K562 (cell line): ENCODE results near the gene CAMK1D. TPM values are rescaled to one million over a fixed set of nuclear protein-coding genes. Genes with fewer than 3 reads are reported as not detected.

Source experiments
- ATAC-seq: fragments of 200-7000 bp; cut with Tn5 transposase; 3 replicates; pipeline ENCODE4 v1.9.1; 2020; ENCODE audit warnings: moderate library complexity
- BruUV-seq: library from RNA; stranded (reverse); fragments of 400-500 nt; replicated peaks from 2 replicates; lab custom pipeline; 2021; lab: Mats Ljungman, UMichigan
- CTCF ChIA-PET: fragments of 300-600 bp; formaldehyde crosslinking; extraction: SDS; loops from one replicate; lab custom pipeline; 2021; ENCODE audit warnings: low intra/inter-chr PET ratio; lab: Yijun Ruan, JAX
- POLR2A ChIA-PET: fragments of 300-600, 350-650 bp; sonication (Branson Sonifier 250); formaldehyde crosslinking; extraction: SDS; loops from one replicate; lab custom pipeline; 2021; ENCODE audit warnings: antibody characterized with exemption, inconsistent platforms; lab: Yijun Ruan, JAX
- DNase-seq, 4 experiments: peaks; one replicate each; pipeline versions ENCODE4 v3.0.0 to v3.0.0-alpha.2; 2011 to 2018; ENCODE audit warnings: low spot score in 3 of 4, mixed read lengths in 3 of 4; ENCODE audit errors: extremely low read depth in 1 of 4
- FAIRE-seq: peaks from 2 replicates; lab custom pipeline; 2011; peaks lifted over from hg19 to GRCh38; lab: Jason Lieb, UNC
- H2AFZ ChIP-seq: 2 replicates; pipeline ENCODE4 v1.6.0; 2011; ENCODE audit warnings: low read depth, low read length, control low read depth, inconsistent platforms
- H3K27ac ChIP-seq: fragments of 200-600 bp; 3 replicates; pipeline ENCODE4 v1.8.0; 2011; ENCODE audit warnings: low read depth, mild to moderate bottlenecking, control low read depth, inconsistent platforms, low read length, moderate library complexity, mixed read lengths; ENCODE audit errors: extremely low read depth
- H3K27me3 ChIP-seq, 2 experiments: fragments of 300-600 bp in 1 of 2; 2 replicates in 1 of 2; 3 replicates in 1 of 2; pipeline versions ENCODE4 v1.6.0 to v1.8.0; 2011; ENCODE audit warnings: inconsistent platforms in 2 of 2, low read length in 2 of 2, mild to moderate bottlenecking in 1 of 2, mixed read lengths in 1 of 2, moderate library complexity in 1 of 2; ENCODE audit not compliant: control insufficient read depth in 2 of 2, insufficient read depth in 2 of 2
- H3K36me3 ChIP-seq: fragments of 300-600 bp; 3 replicates; pipeline ENCODE4 v1.8.0; 2011; ENCODE audit warnings: mild to moderate bottlenecking, low read length, inconsistent platforms; ENCODE audit not compliant: control insufficient read depth, insufficient read depth
- H3K4me1 ChIP-seq, 2 experiments: fragments of 200-600 bp in 1 of 2; replicated peaks in 1 of 2; 2 replicates in 1 of 2; 3 replicates in 1 of 2; pipeline versions ENCODE4 v1.5.1 to v1.8.0; 2011; ENCODE audit warnings: inconsistent platforms in 2 of 2, low read length in 2 of 2, mild to moderate bottlenecking in 1 of 2, mixed read lengths in 1 of 2, moderate library complexity in 1 of 2; ENCODE audit not compliant: control insufficient read depth in 2 of 2, insufficient read depth in 2 of 2
- H3K4me2 ChIP-seq: 2 replicates; pipeline ENCODE4 v1.6.1; 2011; ENCODE audit warnings: low read length, control low read depth, inconsistent platforms, mixed read lengths; ENCODE audit not compliant: insufficient read depth
- H3K4me3 ChIP-seq: fragments of 200-600 bp; sonication (generic), shearing (Covaris generic); 2 replicates; pipeline ENCODE4 v1.5.1; 2016; ENCODE audit warnings: control low read depth, inconsistent platforms
- H3K79me2 ChIP-seq: fragments of 200-600 bp; 3 replicates; pipeline ENCODE4 v1.8.0; 2011; ENCODE audit warnings: low read length, inconsistent platforms; ENCODE audit not compliant: control insufficient read depth, insufficient read depth
- H3K9ac ChIP-seq, 2 experiments: 2 replicates each; pipeline versions ENCODE4 v1.6.0 to v1.6.1; 2011; ENCODE audit warnings: low read depth in 2 of 2, low read length in 2 of 2, control low read depth in 1 of 2, inconsistent platforms in 1 of 2, mild to moderate bottlenecking in 1 of 2, mixed read lengths in 1 of 2; ENCODE audit not compliant: insufficient read depth in 1 of 2
- H3K9me1 ChIP-seq: one replicate; pipeline ENCODE4 v1.6.0; 2011; ENCODE audit warnings: inconsistent platforms, mild to moderate bottlenecking, low read length, moderate library complexity; ENCODE audit not compliant: control insufficient read depth, insufficient read depth
- H3K9me3 ChIP-seq: replicated peaks from 2 replicates; pipeline ENCODE4 v1.5.1; 2011; ENCODE audit warnings: low read depth, low read length, inconsistent platforms; ENCODE audit not compliant: control insufficient read depth, insufficient read depth
- H4K20me1 ChIP-seq: replicated peaks from 2 replicates; pipeline ENCODE4 v1.6.1; 2011; ENCODE audit warnings: low read length, inconsistent platforms, mixed read lengths; ENCODE audit not compliant: control insufficient read depth, insufficient read depth
- BCOR ChIP-seq: fragments of 450-650 bp; IDR thresholded peaks from 2 replicates; pipeline ENCODE4 v1.6.1; 2016
- JUNB ChIP-seq: fragments of 450-650 bp; formaldehyde crosslinking; conservative IDR thresholded peaks from 2 replicates; pipeline ENCODE4 v1.4.0; 2020; ENCODE audit warnings: mild to moderate bottlenecking
- NKRF ChIP-seq: fragments of 450-650 bp; IDR thresholded peaks from 2 replicates; pipeline ENCODE4 v1.6.1; 2016; ENCODE audit warnings: borderline replicate concordance
- WGBS: fragments of 100-300 bp; shearing (Covaris generic); methylation state at CpG from one replicate; pipeline ENCODE4 v1.1.6; 2016; ENCODE audit warnings: low coverage, mixed read lengths; ENCODE audit not compliant: insufficient coverage; ENCODE audit errors: missing lambda C conversion rate; 5-methylcytosine and 5-hydroxymethylcytosine counted together
- in situ Hi-C: fragments of 300-500 bp; cut with MboI; formaldehyde crosslinking; loops from 4 replicates; pipeline ENCODE4 v1.15.0; 2018; ENCODE audit warnings: inconsistent platforms, mixed read lengths
- intact Hi-C: fragments of 100-400 bp; cut with micrococcal nuclease; formaldehyde crosslinking; loops from 2 replicates; pipeline ENCODE4 v1.14.2; 2022
- polyA plus RNA-seq, 8 experiments: library from polyadenylated mRNA; depleted of rRNA in 4 of 8; stranded (reverse) in 5 of 8; unstranded in 3 of 8; fragments of >200 nt; fragmentation: Nextera tagmentation in 2 of 8; fragmentation: Illumina TruSeq in 1 of 8; extraction: Ambion mirVana in 2 of 8; extraction: Trizol in 1 of 8; gene quantifications; 2 replicates each; pipeline versions ENCODE4 v1.2.1 to v1.2.3, GENCODE V29; 2011 to 2014; ENCODE audit warnings: inconsistent platforms in 1 of 8, missing spikeins in 1 of 8
- total RNA-seq, 7 experiments: library from RNA; depleted of rRNA in 6 of 7; stranded (reverse); fragments of >200 nt in 6 of 7; fragmentation: Illumina TruSeq in 2 of 7; extraction: Trizol in 2 of 7; gene quantifications; 2 replicates each; pipeline versions ENCODE4 v1.2.1 to v1.2.3, GENCODE V29; 2011 to 2021; ENCODE audit warnings: low replicate concordance in 1 of 7

Gene CAMK1D
- total and polyA plus RNA-seq, 9 of the 15 experiments (the other 6 are each of a cell fraction or from before 2014, with no cell fraction given) = 0.12 to 0.24 (median 0.20) TPM; not detected in 5

GRCh38 chr10:12473491-12473890 lies 124.1 kb downstream of the CAMK1D start:
- no peak overlapping the region for H2AFZ ChIP-seq
- whole genome bisulfite sequencing = 4% methylated on average over 6 of the region's 6 CpGs
- no peak overlapping the region for H3K4me3 ChIP-seq
- no peak overlapping the region for H3K9ac ChIP-seq
- H4K20me1 ChIP-seq = no peaks in the 10 kb centered on the region
- H3K27me3 ChIP-seq = peaks cover 9 to 59% of the 10 kb centered on the region in 2 experiments
- in situ Hi-C loops (no loop called here), intact Hi-C loops (no loop called here)
- TF ChIP-seq BCOR (0 out of 2 replicates have a peak, but pooled peaks have one; percentile 29), JUNB (CRISPR knock-in tag) (no peak), NKRF (no peak)
- no peaks in the 10 kb centered on the region for H3K9me1 ChIP-seq
- no peaks in the 10 kb centered on the region for H3K9me3 ChIP-seq
- no peak overlapping the region for H3K27ac ChIP-seq
- DNase-seq (no peak), ATAC-seq (no peak), FAIRE-seq (no peak)
- H3K4me1 ChIP-seq = no peaks in the 10 kb centered on the region
- ChIA-PET POLR2A (interaction anchor here (1.3 kb wide), 1 partner anchor 9 kb away, joined by 3 read pairs; no protein-coding TSS in a partner anchor), CTCF (no interaction called here)
- H3K36me3 ChIP-seq = no peaks in the 10 kb centered on the region
- no peak overlapping the region for H3K4me2 ChIP-seq
- BruUV-seq = no TSS peak
- no peaks in the 10 kb centered on the region for H3K79me2 ChIP-seq
